Stimulated activated CD4-positive, alpha-beta T cell treated with anti-CD3 and anti-CD28 coated beads, TNF-alpha, amount 100 ng/mL, for 1 hour (primary cell): ENCODE data around the gene C13orf46.

Source experiments
- DNase-seq, 3 donors: peaks; one replicate each; pipeline ENCODE4 v3.0.0-alpha.2; 2020; ENCODE audit warnings: low read depth in 3 of 3, low spot score in 1 of 3

Gene C13orf46

GRCh38 chr13:114010401-114011101 lies 36.7 kb upstream of the C13orf46 start:
- DNase-seq: no peak

- no peak for DNase-seq
These were observed 35.9 kb upstream of the C13orf46 start for GRCh38 chr13:114009590-114010400.

GRCh38 chr13:114008964-114009589 lies 35.2 kb upstream of the C13orf46 start:
- no peak for DNase-seq

GRCh38 chr13:114007566-114007965 lies 33.7 kb upstream of the C13orf46 start:
- DNase-seq: no peak

GRCh38 chr13:114005206-114005724 lies 31.4 kb upstream of the C13orf46 start:
- DNase-seq: no peak

GRCh38 chr13:114004420-114005205 lies 30.7 kb upstream of the C13orf46 start:
- DNase-seq: no peak

GRCh38 chr13:114002771-114003321 lies 29.0 kb upstream of the C13orf46 start:
- DNase-seq: no peak

GRCh38 chr13:114002009-114002544 lies 28.2 kb upstream of the C13orf46 start:
- DNase-seq: no peak

GRCh38 chr13:114001331-114002008 lies 27.6 kb upstream of the C13orf46 start:
- DNase-seq: no peak

- no peak for DNase-seq
These were observed 26.5 kb upstream of the C13orf46 start for GRCh38 chr13:114000151-114001040.

- DNase-seq: no peak
These were observed 25.7 kb upstream of the C13orf46 start for GRCh38 chr13:113999618-113999910.

GRCh38 chr13:113998781-113999617 lies 25.1 kb upstream of the C13orf46 start:
- no peak for DNase-seq

- no peak for DNase-seq
These were observed 24.2 kb upstream of the C13orf46 start for GRCh38 chr13:113997845-113998751.

- no peak for DNase-seq
These were observed 23.3 kb upstream of the C13orf46 start for GRCh38 chr13:113996912-113997745.

GRCh38 chr13:113996081-113996911 lies 22.4 kb upstream of the C13orf46 start:
- no peak for DNase-seq
